Retina (tissue), 1 donor: ENCODE data around the gene SLC37A2.

Experiments
- DNase-seq: peaks from one replicate; pipeline ENCODE4 v3.0.0-alpha.2; 2016

SLC37A2 gene

DNA sequence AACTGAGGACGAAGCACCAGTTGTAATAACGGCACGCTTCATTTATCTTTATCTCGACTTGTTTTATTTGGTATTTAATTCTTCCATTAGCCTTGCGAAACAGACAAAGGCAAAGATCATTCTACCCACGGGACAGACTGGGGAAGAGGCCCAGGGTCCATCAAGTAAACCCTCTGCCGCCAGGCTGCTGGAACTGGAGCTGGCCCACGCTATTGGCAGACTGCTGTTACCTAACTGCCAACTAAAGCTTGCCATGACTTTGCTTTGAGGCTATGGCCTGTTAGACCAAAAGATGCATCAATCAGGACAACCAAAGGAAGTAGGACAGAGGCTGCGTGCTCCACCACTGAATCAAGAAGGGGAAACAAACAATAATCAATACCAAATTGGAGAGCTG lies 49.1 kb downstream of the SLC37A2 start:
- DNase-seq: no peak

DNA sequence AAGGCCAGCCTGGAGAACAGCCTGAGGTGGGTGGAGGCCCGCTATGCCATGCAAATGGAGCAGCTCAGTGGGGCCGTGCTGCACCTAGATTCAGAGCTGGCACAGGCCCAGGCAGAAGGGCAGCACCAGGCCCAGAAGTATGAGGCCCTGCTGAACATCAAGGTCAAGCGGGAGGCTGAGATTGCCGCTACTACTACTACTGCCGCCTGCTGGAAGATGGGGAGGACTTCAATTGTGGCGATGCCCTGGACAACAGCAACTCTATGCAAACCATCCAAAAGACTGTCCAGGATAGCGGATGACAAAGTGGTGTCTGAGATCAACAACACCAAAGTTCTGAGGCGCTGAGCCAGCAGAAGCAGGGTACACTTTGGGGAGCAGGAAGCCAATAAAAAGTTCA lies 51.4 kb downstream of the SLC37A2 start:
- no peak for DNase-seq

DNA sequence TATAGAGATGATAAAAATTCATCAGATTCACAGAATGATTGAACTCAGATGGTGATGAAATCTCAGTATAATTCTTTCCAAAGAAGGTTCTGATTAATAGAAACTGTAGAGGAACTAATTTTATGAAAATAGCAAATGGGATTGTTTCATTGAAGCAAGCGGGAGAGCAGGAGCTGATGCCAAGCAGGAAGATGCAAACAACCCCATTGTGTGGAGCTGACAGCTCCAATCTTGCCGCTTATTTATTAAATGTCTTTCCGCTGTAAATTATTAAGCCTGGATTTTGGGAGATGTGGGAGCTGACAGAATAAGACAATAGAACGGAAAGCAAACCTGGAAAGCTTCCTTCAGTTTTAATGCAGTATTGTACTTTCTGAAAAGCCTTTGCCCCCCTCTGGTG lies 54.3 kb downstream of the SLC37A2 start:
- DNase-seq: no peak

DNA sequence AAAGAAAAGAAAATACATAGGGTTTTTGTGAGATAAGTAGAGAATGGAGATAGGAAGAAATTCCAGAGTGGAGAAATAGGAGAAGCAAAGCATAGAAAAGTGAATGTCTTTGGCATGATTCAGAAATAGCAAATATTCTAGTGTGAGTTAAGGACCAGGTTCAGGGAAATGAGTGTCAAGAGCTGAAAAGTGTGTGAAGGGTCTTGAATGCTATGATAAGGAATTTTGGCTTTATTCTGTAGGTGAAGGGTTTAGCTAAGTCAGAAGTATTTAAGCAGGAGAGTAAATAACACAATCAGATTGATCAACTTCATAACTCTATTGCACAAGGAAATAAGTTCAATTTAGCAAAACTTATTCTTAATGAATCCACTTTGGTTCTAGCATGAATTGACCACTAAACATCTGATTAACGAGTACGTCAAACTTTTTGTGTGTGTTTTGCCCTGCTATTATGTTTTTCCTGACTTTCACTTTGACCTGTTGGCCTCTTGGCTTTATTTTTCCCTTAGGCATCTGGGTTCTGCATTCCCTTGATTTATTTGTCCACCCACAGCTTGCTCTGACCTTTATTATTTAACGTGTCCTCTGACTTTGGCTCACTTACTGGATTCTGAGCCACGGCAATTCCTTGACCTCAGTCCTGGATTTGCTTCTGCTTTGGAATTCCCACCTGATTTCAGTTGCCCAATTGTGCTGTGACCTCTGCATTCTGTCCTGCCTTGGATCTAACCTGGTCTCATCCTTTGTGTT lies 60.3 kb downstream of the SLC37A2 start:
- DNase-seq: no peak

DNA sequence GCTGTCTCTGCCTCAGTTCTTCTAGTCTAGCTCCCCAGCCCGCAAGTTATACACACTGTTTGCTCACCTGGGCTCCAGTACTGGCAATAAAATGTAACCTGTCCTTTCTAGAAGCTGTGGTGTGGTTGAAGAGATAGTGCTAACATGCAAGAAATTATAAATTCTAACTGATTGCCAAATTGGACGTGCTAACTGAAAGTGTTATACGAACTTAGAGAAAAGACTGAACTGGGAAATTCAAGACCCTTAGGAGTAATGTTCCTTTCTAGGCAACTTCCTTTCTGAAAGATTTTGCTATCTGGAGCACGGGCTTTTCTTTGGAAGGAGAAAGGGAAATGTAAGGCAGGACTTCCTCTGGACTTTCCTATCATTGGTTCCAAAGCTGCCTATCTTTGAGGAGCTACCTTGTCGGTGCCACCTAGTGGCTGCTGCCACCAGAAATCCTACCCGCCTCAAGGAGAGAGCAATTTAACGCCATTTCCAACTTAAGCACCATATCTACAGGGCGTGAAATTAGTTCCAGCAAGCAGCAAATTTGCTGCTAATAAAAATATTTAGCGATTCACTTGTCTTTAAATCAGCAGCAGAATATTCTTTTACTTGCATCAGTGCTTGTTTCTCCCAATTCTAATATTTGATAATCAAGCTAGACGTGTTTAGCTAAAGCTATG lies 61.0 kb downstream of the SLC37A2 start:
- no peak for DNase-seq

DNA sequence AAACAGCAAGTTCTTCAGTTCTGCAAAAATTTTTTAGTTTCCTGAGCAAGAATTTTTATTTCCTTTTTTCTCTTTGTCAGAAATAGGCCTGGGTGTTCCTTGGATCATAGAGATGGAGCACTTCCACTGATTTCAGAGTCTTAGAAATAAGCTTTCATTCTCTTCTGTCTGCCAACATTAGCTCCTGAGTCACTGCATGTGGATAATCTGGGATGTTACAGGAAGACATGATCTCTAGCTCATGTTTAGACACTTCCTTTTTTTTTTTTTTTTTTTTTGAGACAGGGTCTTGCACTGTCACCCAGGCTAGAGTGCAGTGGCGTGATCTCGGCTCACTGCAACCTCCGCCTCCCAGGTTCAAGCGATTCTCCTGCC lies 61.5 kb downstream of the SLC37A2 start:
- DNase-seq: no peak

DNA sequence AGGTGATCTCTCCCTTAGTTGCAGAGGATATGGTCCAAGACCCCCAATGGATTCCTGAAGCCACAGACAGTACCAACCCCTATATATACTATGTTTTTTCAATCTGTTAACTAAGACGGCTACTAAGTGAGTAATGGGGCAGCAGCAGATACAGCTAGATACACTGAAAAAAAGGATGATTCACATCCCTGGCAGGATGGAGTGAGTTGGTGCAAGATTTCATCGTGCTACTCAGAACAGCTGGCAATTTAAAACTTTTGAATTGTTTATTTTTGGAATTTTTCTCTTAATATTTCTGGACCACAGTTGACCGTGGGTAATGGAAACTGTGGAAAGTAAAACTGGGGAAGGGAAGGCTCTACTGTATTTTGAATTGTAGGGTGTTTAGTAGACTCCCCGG lies 65.3 kb downstream of the SLC37A2 start:
- no peak for DNase-seq

DNA sequence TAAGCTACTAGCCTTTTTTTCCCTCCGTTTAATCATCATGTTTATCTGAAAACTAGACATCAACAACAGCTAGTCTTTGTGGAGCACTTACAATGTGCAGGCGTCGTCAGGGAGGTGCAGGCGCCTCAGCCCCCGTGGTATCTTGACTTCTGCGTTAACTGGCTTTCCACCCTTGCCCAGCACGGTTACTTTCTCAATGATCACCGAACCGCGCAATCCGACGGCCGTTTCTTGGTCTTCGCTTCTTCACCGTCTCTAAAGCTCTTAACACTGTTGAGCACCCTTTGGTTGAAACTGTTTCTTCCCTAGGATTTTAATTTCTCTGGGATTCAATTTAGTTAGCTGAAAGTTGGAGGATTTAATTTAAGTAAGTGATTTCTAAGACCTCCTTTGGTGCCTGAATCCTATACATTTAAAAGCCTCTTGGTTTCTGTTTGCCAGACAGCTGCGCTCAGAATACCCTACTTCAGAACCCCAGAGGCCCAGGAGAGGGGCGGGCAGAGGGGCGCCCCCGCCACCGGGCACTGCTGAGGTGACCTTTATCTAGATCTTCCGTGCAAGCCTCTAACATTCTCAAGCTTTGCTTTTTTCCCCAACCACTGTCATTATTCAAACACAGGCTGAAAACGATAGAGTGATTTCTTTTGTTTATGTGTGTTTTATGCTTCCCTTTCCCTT lies 66.3 kb downstream of the SLC37A2 start:
- peak; percentile 57 for DNase-seq

DNA sequence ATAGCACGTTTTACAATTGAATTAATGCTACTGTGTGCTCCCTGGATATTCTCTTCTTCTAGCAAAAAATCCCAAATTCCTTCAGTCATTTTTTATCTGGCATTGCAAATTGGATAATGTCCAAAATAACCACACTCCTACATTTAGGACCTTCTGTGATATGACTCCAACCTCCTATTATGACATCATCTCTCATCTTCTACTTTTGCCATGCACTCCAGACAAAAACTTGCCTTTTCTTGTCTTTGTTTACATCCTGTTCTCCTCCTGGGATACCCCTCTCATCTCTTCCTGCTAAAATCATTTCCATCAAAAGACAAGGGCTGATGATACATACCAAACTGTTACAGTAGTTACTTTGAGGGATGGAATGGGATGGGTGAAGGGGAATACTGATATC lies 69.0 kb downstream of the SLC37A2 start:
- no peak for DNase-seq

DNA sequence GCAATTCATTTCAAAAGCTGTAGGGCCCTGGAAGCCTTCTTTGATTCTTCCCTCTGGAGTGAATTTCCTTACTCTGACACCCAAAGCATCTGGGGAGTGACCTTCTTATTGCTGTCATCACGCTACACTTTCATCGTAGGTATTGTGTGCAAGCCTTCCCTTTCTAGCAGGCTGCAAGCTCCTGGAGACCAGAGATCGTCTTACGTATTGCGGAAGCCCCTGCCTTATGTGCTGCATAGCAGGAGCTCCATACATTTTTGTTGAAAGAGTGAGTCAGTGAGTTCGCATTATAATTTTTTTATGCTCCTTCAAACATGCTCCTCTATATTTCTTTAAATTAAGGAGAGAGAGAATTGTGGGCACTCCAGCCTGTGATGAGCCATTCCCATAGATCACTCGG lies 69.5 kb downstream of the SLC37A2 start:
- DNase-seq: no peak

DNA sequence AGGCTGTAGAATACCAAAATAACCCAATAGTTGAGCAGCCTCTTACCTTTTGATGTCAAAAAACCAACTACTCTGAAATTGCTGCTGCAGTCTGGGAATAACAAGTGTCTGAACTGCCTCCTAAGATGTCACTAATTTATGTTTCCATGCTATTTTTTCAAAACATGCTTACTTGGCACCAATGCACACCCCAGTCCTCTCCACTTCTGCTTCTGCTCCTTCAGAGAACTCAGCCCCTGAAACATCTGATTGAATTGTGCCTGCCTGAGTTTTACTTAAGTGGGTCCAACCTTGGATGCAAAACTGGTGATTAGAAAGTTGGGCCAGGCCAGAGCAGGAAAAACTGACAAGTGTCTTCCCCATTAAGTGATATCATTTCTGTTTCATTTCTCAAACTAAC lies 72.9 kb downstream of the SLC37A2 start:
- DNase-seq: no peak

DNA sequence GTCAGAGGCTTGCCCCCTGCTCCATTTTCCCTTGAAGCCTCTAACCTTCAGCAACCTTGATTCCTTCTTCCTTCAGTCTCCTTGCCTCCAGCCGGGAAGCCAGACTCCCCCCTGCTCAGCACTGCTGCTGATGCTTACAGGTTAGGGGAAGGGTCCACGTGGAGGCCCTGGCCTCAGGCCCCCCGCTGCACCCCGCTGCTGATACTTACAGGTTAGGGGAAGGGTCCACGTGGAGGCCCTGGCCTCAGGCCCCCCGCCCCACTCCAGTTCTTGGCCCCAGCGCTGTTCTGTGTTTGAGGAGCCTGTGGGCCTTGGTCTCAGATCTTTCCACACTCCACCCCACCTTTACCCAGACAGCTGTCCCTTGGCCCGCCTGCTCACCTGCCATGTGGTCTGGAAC lies 75.9 kb downstream of the SLC37A2 start:
- DNase-seq: no peak

DNA sequence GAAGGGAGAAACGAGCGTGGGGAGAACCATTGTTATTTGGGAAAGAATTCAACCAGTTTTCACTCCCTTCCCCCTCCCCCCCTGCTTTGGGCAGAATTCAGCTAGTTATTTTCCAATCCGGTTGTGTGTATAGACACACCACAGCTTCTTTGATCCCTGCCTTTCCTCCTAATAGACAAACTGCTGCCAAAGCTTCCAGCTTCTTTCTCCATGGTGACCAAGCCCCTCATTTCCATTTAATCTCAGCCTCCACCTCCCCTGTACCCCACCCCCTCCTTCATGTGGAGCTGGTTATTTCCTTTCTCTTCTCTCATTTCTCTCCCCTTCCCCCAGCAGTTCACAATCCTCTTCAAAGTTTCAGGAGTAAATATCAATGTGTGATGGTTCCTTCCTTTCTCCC lies 76.7 kb downstream of the SLC37A2 start:
- no peak for DNase-seq
